ENCODE measurements around the gene LAMA4.

DNA sequence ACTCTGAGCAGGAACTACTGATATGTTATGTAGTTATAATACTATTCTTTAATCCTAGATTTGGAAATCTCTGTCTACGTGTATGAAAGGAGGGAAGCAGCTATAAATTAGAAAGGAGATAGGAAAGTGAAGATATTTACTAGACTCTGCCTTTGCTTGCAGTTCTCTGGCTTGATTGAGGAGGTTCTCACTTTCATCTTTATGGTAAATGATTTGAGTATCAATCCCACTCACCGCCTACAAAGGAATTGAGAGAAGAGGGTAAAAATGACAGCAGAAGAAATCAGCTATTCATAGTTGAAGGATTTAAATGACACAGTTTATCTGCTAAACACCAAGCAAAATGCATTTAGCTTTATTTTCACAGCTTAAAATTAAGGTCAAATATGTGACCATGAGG, 99.7 kb downstream of the LAMA4 start:
- TF ChIP-seq POLR2AphosphoS5 (IDR thresholded peaks at IDR 0.05; ENCODE audit: borderline replicate concordance, low read depth, low read length) (no peak), FOXP2 (optimal IDR thresholded peaks at IDR 0.05; ENCODE audit: control extremely low read depth, extremely low read length, insufficient read depth) (no peak)

Measured in SK-N-MC (cell line).